IMR-90 (cell line): Measurements from ENCODE around the gene CPSF7. TPM values are rescaled to one million over a fixed set of nuclear protein-coding genes. Genes with fewer than 3 reads are reported as not detected.

Experiments used
- microRNA-seq, 2 experiments: library from miRNA; stranded (forward) in 1 of 2; unstranded in 1 of 2; fragments of 10-50 nt in 1 of 2; fragments of <30 nt in 1 of 2; gene quantifications in 1 of 2; microRNA quantifications in 1 of 2; one replicate each; pipeline versions ENCODE3 to v1.1.0; 2013 to 2020; ENCODE audit not compliant: insufficient read depth in 1 of 2, insufficient read length in 1 of 2, unreplicated experiment in 1 of 2
- polyA plus RNA-seq, 3 experiments: library from polyadenylated mRNA; depleted of rRNA; stranded (reverse); fragments of >200 nt; gene quantifications; 2 replicates each; pipeline ENCODE4 v1.2.3, GENCODE V29; 2012; ENCODE audit warnings: low replicate concordance in 1 of 3
- small RNA-seq, 5 experiments: library from RNA; depleted of rRNA; stranded (forward); fragments of <200 nt; gene quantifications; one replicate each; pipeline ENCODE3, GENCODE V24; 2012
- total RNA-seq: library from RNA; depleted of rRNA; stranded (reverse); fragments of >200 nt; gene quantifications from 2 replicates; pipeline ENCODE4 v1.2.3, GENCODE V29; 2012; rRNA removed

CPSF7 gene
- total and polyA plus RNA-seq, 2 of the 4 experiments (the other 2 are of a cell fraction), result 9.5 to 55.2 TPM

Small RNA genes lying within 50 kb of the gene (microRNA-seq; reads per million reads assigned to microRNA genes)
- not detected for gene RN7SL23P (ENCODE audit: insufficient read depth, insufficient read length)

Small RNA genes lying within 50 kb of the gene (small RNA-seq; reads per million reads assigned to genes)
- 0 reads per million in 5 experiments for gene RN7SL23P

Other genes with a start within 250 kb of the CPSF7 start
- gene PGA3, start 226.5 kb downstream of the CPSF7 start, total RNA-seq, result 0.18 TPM in 1 of 2 replicates, not detected in the other
- gene PGA3, start 226.5 kb downstream of the CPSF7 start, polyA plus RNA-seq (2012; rRNA removed), result not detected in 2 replicates
- not detected in 2 replicates for gene PGA4, start 207.6 kb downstream of the CPSF7 start, total RNA-seq
- not detected in 2 replicates for gene PGA4, start 207.6 kb downstream of the CPSF7 start, polyA plus RNA-seq (2012; rRNA removed)
- not detected in 2 replicates for gene PGA5, start 188.8 kb downstream of the CPSF7 start, total RNA-seq
- gene PGA5, start 188.8 kb downstream of the CPSF7 start, polyA plus RNA-seq (2012; rRNA removed), result 0.17 TPM in 1 of 2 replicates, not detected in the other
- under 0.01 and 0.28 TPM in 2 replicates for gene VWCE, start 134.7 kb downstream of the CPSF7 start, total RNA-seq
- gene VWCE, start 134.7 kb downstream of the CPSF7 start, polyA plus RNA-seq (2012; rRNA removed), result 1.1 and 1.7 TPM in 2 replicates
- 372 and 412 TPM in 2 replicates for gene DDB1, start 96.9 kb downstream of the CPSF7 start, total RNA-seq
- 208 and 221 TPM in 2 replicates for gene DDB1, start 96.9 kb downstream of the CPSF7 start, polyA plus RNA-seq (2012; rRNA removed)
- 8.9 and 10.4 TPM in 2 replicates for gene TKFC, start 96.7 kb downstream of the CPSF7 start, total RNA-seq
- gene TKFC, start 96.7 kb downstream of the CPSF7 start, polyA plus RNA-seq (2012; rRNA removed), result 30.8 and 33.3 TPM in 2 replicates
- gene CYB561A3, start 68.1 kb downstream of the CPSF7 start, total RNA-seq, result 13.6 and 15.3 TPM in 2 replicates
- gene CYB561A3, start 68.1 kb downstream of the CPSF7 start, polyA plus RNA-seq (2012; rRNA removed), result 36.5 and 39.2 TPM in 2 replicates
- 16.7 and 16.8 TPM in 2 replicates for gene TMEM138, start 67.6 kb downstream of the CPSF7 start, total RNA-seq
- gene TMEM138, start 67.6 kb downstream of the CPSF7 start, polyA plus RNA-seq (2012; rRNA removed), result 53.2 and 55.9 TPM in 2 replicates
- gene TMEM216, start 37.4 kb downstream of the CPSF7 start, total RNA-seq, result 10.0 TPM in 2 replicates
- gene TMEM216, start 37.4 kb downstream of the CPSF7 start, polyA plus RNA-seq (2012; rRNA removed), result 16.5 and 17.2 TPM in 2 replicates
- gene SDHAF2, start 149 bp upstream of the CPSF7 start, total RNA-seq, result 34.7 and 50.4 TPM in 2 replicates
- gene SDHAF2, start 149 bp upstream of the CPSF7 start, polyA plus RNA-seq (2012; rRNA removed), result 91.1 and 91.5 TPM in 2 replicates
- gene LRRC10B, start 78.8 kb upstream of the CPSF7 start, total RNA-seq, result not detected in 2 replicates
- gene LRRC10B, start 78.8 kb upstream of the CPSF7 start, polyA plus RNA-seq (2012; rRNA removed), result not detected in 2 replicates
- under 0.01 TPM in 1 of 2 replicates, not detected in the other for gene SYT7, start 151.1 kb upstream of the CPSF7 start, total RNA-seq
- 0.19 and 0.26 TPM in 2 replicates for gene SYT7, start 151.1 kb upstream of the CPSF7 start, polyA plus RNA-seq (2012; rRNA removed)